Measurements from ENCODE around the gene MMP21.

The MMP21 gene

GRCh38 chr10:125747417-125747816 lies 28.2 kb downstream of the MMP21 start:
- FAIRE-seq (no peak), DNase-seq (ENCODE audit: insufficient read length, low spot score) (no peak)
- TF ChIP-seq SPI1 (IDR thresholded peaks at IDR 0.05; ENCODE audit: low read depth, low read length) (no peak), PAX5 (IDR thresholded peaks at IDR 0.05; ENCODE audit: insufficient read depth, low read length, severe bottlenecking) (no peak), POU2F2 (IDR thresholded peaks at IDR 0.05; ENCODE audit: low read depth, low read length) (no peak), TAF1 (IDR thresholded peaks at IDR 0.05; ENCODE audit: low read depth, low read length) (no peak), POLR2A (IDR thresholded peaks at IDR 0.05; ENCODE audit: low read depth, low read length) (no peak), POLR2AphosphoS5 (IDR thresholded peaks at IDR 0.05; ENCODE audit: low read depth, low read length) (no peak)

GRCh38 chr10:125744909-125745308 lies 30.7 kb downstream of the MMP21 start:
- FAIRE-seq = no peak
- no peak for TF ChIP-seq POU2F2 (IDR thresholded peaks at IDR 0.05; ENCODE audit: low read depth, low read length)
- no peak for TF ChIP-seq TAF1 (IDR thresholded peaks at IDR 0.05; ENCODE audit: low read depth, low read length)
- no peak for TF ChIP-seq POLR2AphosphoS5 (IDR thresholded peaks at IDR 0.05; ENCODE audit: low read depth, low read length)
- TF ChIP-seq POLR2A (IDR thresholded peaks at IDR 0.05; ENCODE audit: low read depth, low read length) = no peak
- no peak for TF ChIP-seq PAX5 (IDR thresholded peaks at IDR 0.05; ENCODE audit: insufficient read depth, low read length, severe bottlenecking)
- TF ChIP-seq SPI1 (IDR thresholded peaks at IDR 0.05; ENCODE audit: low read depth, low read length) = no peak

GRCh38 chr10:125742465-125742864 lies 33.2 kb downstream of the MMP21 start:
- no peak for TF ChIP-seq POU2F2 (IDR thresholded peaks at IDR 0.05; ENCODE audit: low read depth, low read length)
- TF ChIP-seq POLR2AphosphoS5 (IDR thresholded peaks at IDR 0.05; ENCODE audit: low read depth, low read length) = no peak
- no peak for TF ChIP-seq SPI1 (IDR thresholded peaks at IDR 0.05; ENCODE audit: low read depth, low read length)
- no peak for TF ChIP-seq POLR2A (IDR thresholded peaks at IDR 0.05; ENCODE audit: low read depth, low read length)
- no peak for FAIRE-seq
- no peak for DNase-seq (ENCODE audit: insufficient read length, low spot score)

More at GRCh38 chr10:125744909-125745308, 30.7 kb downstream of the MMP21 start:
- DNase-seq (ENCODE audit: insufficient read length, low spot score) = no peak

GRCh38 chr10:125739994-125740679 lies 35.5 kb downstream of the MMP21 start:
- no peak for TF ChIP-seq PAX5 (IDR thresholded peaks at IDR 0.05; ENCODE audit: insufficient read depth, low read length, severe bottlenecking)
- no peak for TF ChIP-seq POLR2A (IDR thresholded peaks at IDR 0.05; ENCODE audit: low read depth, low read length)
- no peak for TF ChIP-seq POLR2AphosphoS5 (IDR thresholded peaks at IDR 0.05; ENCODE audit: low read depth, low read length)
- FAIRE-seq (no peak), DNase-seq (ENCODE audit: insufficient read length, low spot score) (no peak)

GRCh38 chr10:125738206-125738605 lies 37.4 kb downstream of the MMP21 start:
- FAIRE-seq = no peak
- DNase-seq (ENCODE audit: insufficient read length, low spot score) = no peak
- TF ChIP-seq PAX5 (IDR thresholded peaks at IDR 0.05; ENCODE audit: insufficient read depth, low read length, severe bottlenecking) = no peak

- no peak for FAIRE-seq
- no peak for DNase-seq (ENCODE audit: insufficient read length, low spot score)
- no peak for TF ChIP-seq PAX5 (IDR thresholded peaks at IDR 0.05; ENCODE audit: insufficient read depth, low read length, severe bottlenecking)
- no peak for TF ChIP-seq POLR2AphosphoS5 (IDR thresholded peaks at IDR 0.05; ENCODE audit: low read depth, low read length)
- TF ChIP-seq POLR2A (IDR thresholded peaks at IDR 0.05; ENCODE audit: low read depth, low read length) = no peak
- TF ChIP-seq TAF1 (IDR thresholded peaks at IDR 0.05; ENCODE audit: low read depth, low read length) = no peak
- TF ChIP-seq SPI1 (IDR thresholded peaks at IDR 0.05; ENCODE audit: low read depth, low read length) = no peak
- TF ChIP-seq POU2F2 (IDR thresholded peaks at IDR 0.05; ENCODE audit: low read depth, low read length) = no peak
Observed at GRCh38 chr10:125734823-125735222, 40.8 kb downstream of the MMP21 start.

GRCh38 chr10:125734148-125734547 lies 41.5 kb downstream of the MMP21 start:
- DNase-seq (ENCODE audit: insufficient read length, low spot score) = no peak
- TF ChIP-seq TAF1 (IDR thresholded peaks at IDR 0.05; ENCODE audit: low read depth, low read length) = no peak
- TF ChIP-seq POU2F2 (IDR thresholded peaks at IDR 0.05; ENCODE audit: low read depth, low read length) = no peak
- TF ChIP-seq SPI1 (IDR thresholded peaks at IDR 0.05; ENCODE audit: low read depth, low read length) = no peak
- TF ChIP-seq PAX5 (IDR thresholded peaks at IDR 0.05; ENCODE audit: insufficient read depth, low read length, severe bottlenecking) = no peak
- TF ChIP-seq POLR2AphosphoS5 (IDR thresholded peaks at IDR 0.05; ENCODE audit: low read depth, low read length) = no peak
- no peak for TF ChIP-seq POLR2A (IDR thresholded peaks at IDR 0.05; ENCODE audit: low read depth, low read length)
- FAIRE-seq = peak; percentile 55

GRCh38 chr10:125727436-125727835 lies 48.2 kb downstream of the MMP21 start:
- no peak for TF ChIP-seq POLR2AphosphoS5 (IDR thresholded peaks at IDR 0.05; ENCODE audit: low read depth, low read length)
- TF ChIP-seq PAX5 (IDR thresholded peaks at IDR 0.05; ENCODE audit: insufficient read depth, low read length, severe bottlenecking) = no peak
- no peak for TF ChIP-seq TAF1 (IDR thresholded peaks at IDR 0.05; ENCODE audit: low read depth, low read length)
- TF ChIP-seq SPI1 (IDR thresholded peaks at IDR 0.05; ENCODE audit: low read depth, low read length) = no peak
- no peak for TF ChIP-seq POU2F2 (IDR thresholded peaks at IDR 0.05; ENCODE audit: low read depth, low read length)
- no peak for TF ChIP-seq POLR2A (IDR thresholded peaks at IDR 0.05; ENCODE audit: low read depth, low read length)
- no peak for DNase-seq (ENCODE audit: insufficient read length, low spot score)
- FAIRE-seq = no peak

- DNase-seq (ENCODE audit: insufficient read length, low spot score) (no peak), FAIRE-seq (no peak)
- no peak for TF ChIP-seq POLR2AphosphoS5 (IDR thresholded peaks at IDR 0.05; ENCODE audit: low read depth, low read length)
- TF ChIP-seq TAF1 (IDR thresholded peaks at IDR 0.05; ENCODE audit: low read depth, low read length) = no peak
Observed at GRCh38 chr10:125726914-125727313, 48.7 kb downstream of the MMP21 start.

GRCh38 chr10:125722811-125723210 lies 52.8 kb downstream of the MMP21 start:
- no peak for FAIRE-seq
- DNase-seq (ENCODE audit: insufficient read length, low spot score) = no peak
- no peak for TF ChIP-seq POLR2AphosphoS5 (IDR thresholded peaks at IDR 0.05; ENCODE audit: low read depth, low read length)
- no peak for TF ChIP-seq TAF1 (IDR thresholded peaks at IDR 0.05; ENCODE audit: low read depth, low read length)
- no peak for TF ChIP-seq POU2F2 (IDR thresholded peaks at IDR 0.05; ENCODE audit: low read depth, low read length)
- no peak for TF ChIP-seq SPI1 (IDR thresholded peaks at IDR 0.05; ENCODE audit: low read depth, low read length)
- no peak for TF ChIP-seq POLR2A (IDR thresholded peaks at IDR 0.05; ENCODE audit: low read depth, low read length)
- TF ChIP-seq PAX5 (IDR thresholded peaks at IDR 0.05; ENCODE audit: insufficient read depth, low read length, severe bottlenecking) = no peak

Measured in GM12891 (cell line).